ENCODE results near the gene CD200. TPM values are rescaled to one million over a fixed set of nuclear protein-coding genes. Genes with fewer than 3 reads are reported as not detected.

The CD200 gene
- total RNA-seq, 1 experiment from 2014 or later, result not detected

DNA sequence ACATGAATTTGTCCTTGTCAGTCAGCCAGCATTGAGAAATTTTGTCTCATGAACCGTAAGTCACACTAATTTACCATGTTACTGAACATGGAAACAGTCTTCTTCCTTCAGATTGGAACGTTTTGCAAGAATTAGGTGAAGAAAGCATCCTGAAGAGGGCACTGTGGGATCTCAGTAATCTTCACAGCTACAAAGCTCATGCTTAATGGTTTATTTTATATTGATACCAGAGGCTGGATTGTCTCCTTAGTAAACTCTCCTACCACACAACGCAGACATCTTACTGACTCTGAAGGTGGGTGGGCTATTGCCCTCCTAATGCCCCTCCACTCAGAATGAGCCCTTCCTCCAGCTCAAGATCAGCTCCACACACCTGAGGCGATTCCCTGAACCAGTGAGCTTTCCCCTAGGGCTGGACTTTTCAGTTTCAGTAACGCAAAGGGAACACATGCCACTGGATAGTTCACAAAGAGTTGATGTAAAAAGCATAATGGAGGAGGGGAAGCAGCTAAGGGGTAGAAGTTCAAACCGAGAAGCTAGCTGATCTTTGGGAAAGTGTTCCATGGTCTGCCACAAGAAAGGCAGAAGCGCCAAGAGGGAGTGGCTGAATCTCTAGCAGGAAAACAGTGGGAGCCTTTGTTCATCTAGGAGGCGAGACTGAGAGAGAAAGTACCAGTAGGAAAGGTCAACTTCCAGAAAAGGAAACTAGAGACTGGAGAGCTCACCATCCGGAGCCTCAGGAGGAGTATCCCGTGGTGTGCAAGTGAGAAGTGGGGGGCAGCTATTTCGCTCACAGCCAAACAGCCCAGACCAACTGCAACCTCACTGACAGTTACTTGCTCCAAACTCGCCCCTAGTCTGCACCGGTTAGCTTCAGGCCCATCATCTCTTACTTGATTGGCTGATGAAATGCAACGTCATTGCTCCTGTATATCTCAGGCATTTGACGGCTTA, 39.3 kb upstream of the CD200 start, which contains the start of gene SLC9C1:
Gene SLC9C1, minus strand, starts transcription at position 849 of the 954 bp plus-strand sequence. CDS start 7,425 bp downstream, outside the sequence.
- intact Hi-C loops (cut with micrococcal nuclease; ENCODE audit: unreplicated experiment) (loop anchor here (1.0 to 5.0 kb wide), 2 partner anchors 156 to 226 kb away; no protein-coding TSS in a partner anchor), in situ Hi-C loops (cut with HindIII; ENCODE audit: low pct_unique_long_range_greater_than_20kb, low sequenced_read_pairs) (no loop called here)
- H3K4me1 ChIP-seq (ENCODE audit: control insufficient read depth, insufficient read depth, low read length), result no peaks in the 10 kb centered on the region
- ChIA-PET POLR2A (no interaction called here), CTCF (interaction anchor here (0.6 to 1.1 kb wide), 4 partner anchors 144 to 280 kb away, joined by 3 to 13 read pairs (median 4); no protein-coding TSS in a partner anchor)
- H3K36me3 ChIP-seq (ENCODE audit: control insufficient read depth, insufficient read depth, low read length), result no peaks in the 10 kb centered on the region
- no peak within 1 kb of the TSS for H3K27ac ChIP-seq (ENCODE audit: low read length)
- TF ChIP-seq TCF7L2 (IDR thresholded peaks at IDR 0.05; ENCODE audit: low read depth, low read length), result no peak
- TF ChIP-seq SIN3A (IDR thresholded peaks at IDR 0.05; ENCODE audit: borderline replicate concordance, insufficient read depth, low read depth, low read length), result no peak
- TF ChIP-seq POLR2AphosphoS5 (IDR thresholded peaks at IDR 0.05; ENCODE audit: low read depth, low read length), result no peak
- TF ChIP-seq, protein P1, sequence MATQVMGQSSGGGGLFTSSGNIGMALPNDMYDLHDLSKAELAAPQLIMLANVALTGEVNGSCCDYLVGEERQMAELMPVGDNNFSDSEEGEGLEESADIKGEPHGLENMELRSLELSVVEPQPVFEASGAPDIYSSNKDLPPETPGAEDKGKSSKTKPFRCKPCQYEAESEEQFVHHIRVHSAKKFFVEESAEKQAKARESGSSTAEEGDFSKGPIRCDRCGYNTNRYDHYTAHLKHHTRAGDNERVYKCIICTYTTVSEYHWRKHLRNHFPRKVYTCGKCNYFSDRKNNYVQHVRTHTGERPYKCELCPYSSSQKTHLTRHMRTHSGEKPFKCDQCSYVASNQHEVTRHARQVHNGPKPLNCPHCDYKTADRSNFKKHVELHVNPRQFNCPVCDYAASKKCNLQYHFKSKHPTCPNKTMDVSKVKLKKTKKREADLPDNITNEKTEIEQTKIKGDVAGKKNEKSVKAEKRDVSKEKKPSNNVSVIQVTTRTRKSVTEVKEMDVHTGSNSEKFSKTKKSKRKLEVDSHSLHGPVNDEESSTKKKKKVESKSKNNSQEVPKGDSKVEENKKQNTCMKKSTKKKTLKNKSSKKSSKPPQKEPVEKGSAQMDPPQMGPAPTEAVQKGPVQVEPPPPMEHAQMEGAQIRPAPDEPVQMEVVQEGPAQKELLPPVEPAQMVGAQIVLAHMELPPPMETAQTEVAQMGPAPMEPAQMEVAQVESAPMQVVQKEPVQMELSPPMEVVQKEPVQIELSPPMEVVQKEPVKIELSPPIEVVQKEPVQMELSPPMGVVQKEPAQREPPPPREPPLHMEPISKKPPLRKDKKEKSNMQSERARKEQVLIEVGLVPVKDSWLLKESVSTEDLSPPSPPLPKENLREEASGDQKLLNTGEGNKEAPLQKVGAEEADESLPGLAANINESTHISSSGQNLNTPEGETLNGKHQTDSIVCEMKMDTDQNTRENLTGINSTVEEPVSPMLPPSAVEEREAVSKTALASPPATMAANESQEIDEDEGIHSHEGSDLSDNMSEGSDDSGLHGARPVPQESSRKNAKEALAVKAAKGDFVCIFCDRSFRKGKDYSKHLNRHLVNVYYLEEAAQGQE (IDR thresholded peaks at IDR 0.05; ENCODE audit: insufficient read depth in 1 of 2, low read depth in 2 of 2, low read length in 1 of 2), result no peak
- TF ChIP-seq, protein P2, sequence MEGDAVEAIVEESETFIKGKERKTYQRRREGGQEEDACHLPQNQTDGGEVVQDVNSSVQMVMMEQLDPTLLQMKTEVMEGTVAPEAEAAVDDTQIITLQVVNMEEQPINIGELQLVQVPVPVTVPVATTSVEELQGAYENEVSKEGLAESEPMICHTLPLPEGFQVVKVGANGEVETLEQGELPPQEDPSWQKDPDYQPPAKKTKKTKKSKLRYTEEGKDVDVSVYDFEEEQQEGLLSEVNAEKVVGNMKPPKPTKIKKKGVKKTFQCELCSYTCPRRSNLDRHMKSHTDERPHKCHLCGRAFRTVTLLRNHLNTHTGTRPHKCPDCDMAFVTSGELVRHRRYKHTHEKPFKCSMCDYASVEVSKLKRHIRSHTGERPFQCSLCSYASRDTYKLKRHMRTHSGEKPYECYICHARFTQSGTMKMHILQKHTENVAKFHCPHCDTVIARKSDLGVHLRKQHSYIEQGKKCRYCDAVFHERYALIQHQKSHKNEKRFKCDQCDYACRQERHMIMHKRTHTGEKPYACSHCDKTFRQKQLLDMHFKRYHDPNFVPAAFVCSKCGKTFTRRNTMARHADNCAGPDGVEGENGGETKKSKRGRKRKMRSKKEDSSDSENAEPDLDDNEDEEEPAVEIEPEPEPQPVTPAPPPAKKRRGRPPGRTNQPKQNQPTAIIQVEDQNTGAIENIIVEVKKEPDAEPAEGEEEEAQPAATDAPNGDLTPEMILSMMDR (IDR thresholded peaks at IDR 0.05), result peak; percentile 78
- peak within 1 kb of the TSS; percentile 19 to 49 for H3K4me3 ChIP-seq (ENCODE audit: low read depth in 2 of 2, low read length in 2 of 2)
- no peaks in the 10 kb centered on the region for H3K9me3 ChIP-seq (ENCODE audit: control insufficient read depth, insufficient read depth, low read depth, low read length)
- peak; percentile 92 for ATAC-seq
- no peaks in the 10 kb centered on the region for H3K27me3 ChIP-seq (ENCODE audit: control insufficient read depth, insufficient read depth, low read length)
- no TSS peak for BruUV-seq (replicated peaks)
- DNase-seq (ENCODE audit: low read depth, low spot score), result peak; percentile 58

DNA sequence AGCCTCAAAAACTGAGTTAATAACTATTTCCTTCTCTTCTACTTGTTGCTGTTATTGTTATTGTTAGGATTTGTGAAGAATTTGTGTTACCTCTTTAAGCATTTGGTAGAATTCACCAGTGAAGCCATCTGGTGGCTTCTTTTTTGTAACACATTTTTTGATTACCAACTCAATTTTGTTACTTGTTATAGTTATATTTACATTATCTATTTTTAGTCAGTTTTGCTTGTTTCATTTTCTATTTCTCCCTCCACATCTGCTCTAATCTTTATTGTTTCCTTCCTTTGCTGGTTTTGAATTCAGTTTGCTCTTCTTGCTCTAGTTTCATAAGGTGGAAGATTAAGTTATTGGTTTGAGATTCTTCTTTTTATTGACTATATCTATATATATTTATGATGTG, 35.2 kb upstream of the CD200 start:
- no peaks in the 10 kb centered on the region for H3K27me3 ChIP-seq (ENCODE audit: control insufficient read depth, insufficient read depth, low read length)
- no peaks in the 10 kb centered on the region for H3K9me3 ChIP-seq (ENCODE audit: control insufficient read depth, insufficient read depth, low read depth, low read length)
- in situ Hi-C loops (cut with HindIII; ENCODE audit: low pct_unique_long_range_greater_than_20kb, low sequenced_read_pairs), result no loop called here
- H3K27ac ChIP-seq (ENCODE audit: low read length), result no peak overlapping the region
- intact Hi-C loops (cut with micrococcal nuclease; ENCODE audit: unreplicated experiment), result no loop called here
- ChIA-PET POLR2A (no interaction called here), CTCF (no interaction called here)
- TF ChIP-seq, protein P1 (IDR thresholded peaks at IDR 0.05; ENCODE audit: insufficient read depth in 1 of 2, low read depth in 2 of 2, low read length in 1 of 2), result no peak
- TF ChIP-seq SIN3A (IDR thresholded peaks at IDR 0.05; ENCODE audit: borderline replicate concordance, insufficient read depth, low read depth, low read length), result no peak
- DNase-seq (ENCODE audit: low read depth, low spot score) (no peak), ATAC-seq (no peak)
- H3K4me3 ChIP-seq (ENCODE audit: low read depth in 2 of 2, low read length in 2 of 2), result no peak overlapping the region
- no TSS peak for BruUV-seq (replicated peaks)
- no peaks in the 10 kb centered on the region for H3K36me3 ChIP-seq (ENCODE audit: control insufficient read depth, insufficient read depth, low read length)
- no peaks in the 10 kb centered on the region for H3K4me1 ChIP-seq (ENCODE audit: control insufficient read depth, insufficient read depth, low read length)
